ENCODE results near the gene CHST6. TPM values are rescaled to one million over a fixed set of nuclear protein-coding genes. Genes with fewer than 3 reads are reported as not detected.

The CHST6 gene
- total RNA-seq, 1 donor from 2014 or later, result 4.4 TPM

Other genes with a start within 250 kb of the CHST6 start
- gene BCAR1, start 243.8 kb downstream of the CHST6 start, total RNA-seq, result 243 TPM
- gene CFDP1, start 61.9 kb downstream of the CHST6 start, total RNA-seq, result 8.3 TPM
- 33.0 TPM for gene TMEM170A, start 30.8 kb downstream of the CHST6 start, total RNA-seq
- not detected for gene CHST5, start 40.7 kb upstream of the CHST6 start, total RNA-seq
- 59.9 TPM for gene TMEM231, start 60.8 kb upstream of the CHST6 start, total RNA-seq
- 56.1 TPM for gene GABARAPL2, start 70.9 kb upstream of the CHST6 start, total RNA-seq
- gene ADAT1, start 127.8 kb upstream of the CHST6 start, total RNA-seq, result 21.2 TPM
- 65.2 TPM for gene KARS1, start 152.2 kb upstream of the CHST6 start, total RNA-seq
- gene TERF2IP, start 152.3 kb upstream of the CHST6 start, total RNA-seq, result 41.0 TPM
- gene CPHXL2, start 181.6 kb upstream of the CHST6 start, total RNA-seq, result not detected
- gene DUXB, start 206.0 kb upstream of the CHST6 start, total RNA-seq, result not detected
- not detected for gene CPHXL, start 231.0 kb upstream of the CHST6 start, total RNA-seq

Measured in ascending aorta (tissue), 1 donor.